NCI-H1105 treated with DMSO at 0.1 percent for 48 hours (cell line): ENCODE results near the gene POU2F3.

ENCODE experiments used
- DNase-seq: peaks from one replicate; lab custom pipeline; 2025; lab: John Stamatoyannopoulos, UW

POU2F3 gene

DNA sequence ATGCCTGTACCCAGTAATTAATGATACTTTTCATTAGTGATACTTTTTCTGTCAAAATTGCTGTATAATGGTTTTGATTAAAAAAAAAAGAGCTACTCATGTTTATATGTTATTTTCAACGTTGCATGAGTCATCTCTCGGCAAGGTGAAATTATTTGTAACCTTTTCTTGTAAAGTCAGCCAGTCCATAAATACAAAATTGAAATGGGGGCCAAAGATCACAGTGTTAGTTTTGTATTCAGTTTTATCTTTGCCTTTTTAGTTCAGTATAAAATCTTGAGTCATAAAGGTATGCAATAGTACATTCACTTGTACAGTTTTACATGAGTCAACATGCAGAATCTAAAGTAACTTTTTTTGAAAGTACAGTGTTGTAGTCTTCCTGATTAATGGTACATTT lies 100.6 kb downstream of the POU2F3 start:
- no peak for DNase-seq

DNA sequence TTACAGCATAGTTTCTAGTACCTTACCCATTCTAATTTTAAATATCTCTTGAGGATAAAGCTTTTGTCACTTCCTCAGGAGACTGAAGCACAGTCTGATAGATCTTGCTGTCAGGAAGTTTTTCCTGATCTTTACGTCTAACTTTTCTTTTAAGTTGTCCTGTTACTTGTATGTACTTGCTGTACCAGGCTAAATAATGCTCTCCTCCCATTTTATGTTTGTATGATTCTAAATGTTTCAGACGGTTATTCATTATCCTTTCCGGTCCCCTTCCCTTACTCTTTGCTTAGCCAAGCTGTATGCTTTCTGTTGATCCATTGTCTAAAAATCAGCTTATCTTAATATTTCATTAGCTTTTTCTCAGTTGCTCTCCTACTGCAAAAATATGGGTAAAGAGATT lies 102.3 kb downstream of the POU2F3 start:
- no peak for DNase-seq

DNA sequence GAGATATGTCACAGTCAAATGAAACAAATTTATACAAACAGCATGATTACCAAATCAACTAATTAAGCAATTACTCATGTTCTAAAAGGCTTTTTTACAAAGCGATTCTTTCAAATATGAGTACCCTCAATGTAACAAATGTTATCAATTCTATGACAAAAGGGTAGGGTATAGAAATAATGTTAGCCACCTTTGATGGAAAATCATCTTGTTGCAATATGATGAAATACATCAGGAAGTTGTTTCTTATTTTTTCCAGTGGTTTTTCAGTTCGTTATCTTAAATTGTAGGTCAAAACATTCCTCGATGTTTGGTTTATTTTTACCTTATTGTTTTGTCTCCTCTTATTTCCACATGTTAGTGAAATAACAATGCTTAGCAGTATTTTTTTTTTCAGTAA lies 102.7 kb downstream of the POU2F3 start:
- DNase-seq = no peak

- no peak for DNase-seq
Measured at GRCh38 chr11:120343429-120343828, 103.5 kb downstream of the POU2F3 start.

DNA sequence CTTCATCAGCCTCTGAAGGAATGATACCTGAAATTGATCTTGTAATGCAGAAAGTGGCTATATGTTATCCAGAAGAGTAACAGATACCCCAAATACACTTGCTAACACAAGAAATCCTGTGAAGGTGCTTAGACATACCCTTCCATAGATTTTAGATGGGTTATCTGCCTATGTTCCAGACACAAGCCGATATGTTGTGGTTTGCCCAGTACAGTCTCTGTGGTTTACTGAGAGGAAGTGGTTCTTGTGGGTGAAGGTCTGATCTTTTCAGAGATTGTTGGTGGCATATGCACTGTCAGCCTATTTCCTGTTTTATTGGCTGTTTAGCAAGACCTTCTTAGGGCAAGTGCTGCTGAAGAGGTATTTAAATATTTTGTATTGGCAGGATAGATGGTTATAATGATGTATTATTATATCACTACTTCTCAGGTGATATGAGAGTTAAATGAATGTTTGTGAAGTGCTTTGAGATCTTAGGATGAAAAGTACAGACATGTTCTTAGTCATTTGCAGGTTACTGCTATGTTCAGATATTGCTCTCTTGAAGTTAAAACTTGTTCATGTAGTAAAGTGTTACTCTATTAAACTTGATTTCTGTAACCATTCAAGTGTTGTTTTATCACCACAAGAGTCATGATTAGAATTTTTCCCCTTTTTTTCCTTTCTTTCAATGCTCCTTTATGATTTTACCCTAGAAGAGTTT lies 104.5 kb downstream of the POU2F3 start:
- no peak for DNase-seq

DNA sequence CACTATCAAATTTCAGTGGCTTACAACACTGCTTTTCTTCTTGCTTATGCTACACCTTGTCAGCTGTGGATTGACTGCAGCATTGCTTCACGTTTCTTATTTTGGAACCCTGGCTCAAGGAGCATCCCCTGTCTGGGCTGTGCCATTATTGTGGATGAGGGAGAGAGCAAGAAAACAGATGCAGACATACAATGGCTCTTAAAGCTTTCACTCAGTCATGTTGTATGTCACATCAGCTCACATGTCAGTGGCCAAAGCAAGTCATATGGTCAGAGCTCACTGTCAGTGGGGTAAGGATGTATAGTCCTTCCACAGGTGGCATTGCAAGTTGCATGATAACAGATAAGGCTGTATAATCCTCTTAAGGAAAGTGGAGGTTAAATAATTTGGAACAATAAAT lies 106.3 kb downstream of the POU2F3 start:
- no peak for DNase-seq

GRCh38 chr11:120350637-120351036 lies 110.7 kb downstream of the POU2F3 start:
- no peak for DNase-seq

DNA sequence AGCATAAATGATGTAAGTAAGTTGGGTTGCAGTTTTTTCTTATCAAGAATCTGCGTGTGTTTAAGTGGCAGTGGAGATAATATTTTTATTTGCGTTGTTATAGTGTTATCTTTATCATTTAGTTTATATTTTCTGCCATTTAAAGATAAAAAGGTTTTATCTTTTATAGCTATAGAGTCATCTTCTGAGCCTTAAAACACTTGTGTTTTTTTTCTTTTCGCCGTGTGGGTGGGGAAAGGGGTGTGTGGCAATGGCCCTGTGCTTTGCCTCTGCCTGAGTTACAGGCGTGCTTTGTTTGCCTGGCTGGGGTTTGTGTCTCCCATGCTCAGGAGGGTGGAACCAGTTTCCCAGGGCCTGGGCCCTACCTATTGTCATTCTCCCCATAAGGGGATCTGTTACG lies 112.5 kb downstream of the POU2F3 start:
- DNase-seq = no peak

DNA sequence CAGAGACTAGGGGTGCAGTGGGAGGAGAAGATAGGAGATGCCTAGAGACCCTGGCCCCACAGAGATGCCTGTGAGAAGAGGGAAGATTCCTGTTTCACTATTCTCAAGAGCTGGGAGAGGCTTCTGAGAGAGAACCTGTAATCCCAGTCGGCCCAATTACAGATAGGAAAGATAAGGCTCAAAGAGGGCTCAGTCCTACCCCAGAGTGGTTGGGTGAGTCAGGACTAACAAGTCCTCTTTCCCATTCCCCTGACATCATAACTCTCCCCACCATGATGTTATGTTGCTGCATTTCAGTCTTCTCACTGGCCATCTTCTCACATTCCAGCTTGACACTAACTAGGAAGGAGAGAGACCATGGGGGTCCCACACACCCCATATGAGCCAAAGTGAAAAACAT lies 114.1 kb downstream of the POU2F3 start:
- DNase-seq = no peak

DNA sequence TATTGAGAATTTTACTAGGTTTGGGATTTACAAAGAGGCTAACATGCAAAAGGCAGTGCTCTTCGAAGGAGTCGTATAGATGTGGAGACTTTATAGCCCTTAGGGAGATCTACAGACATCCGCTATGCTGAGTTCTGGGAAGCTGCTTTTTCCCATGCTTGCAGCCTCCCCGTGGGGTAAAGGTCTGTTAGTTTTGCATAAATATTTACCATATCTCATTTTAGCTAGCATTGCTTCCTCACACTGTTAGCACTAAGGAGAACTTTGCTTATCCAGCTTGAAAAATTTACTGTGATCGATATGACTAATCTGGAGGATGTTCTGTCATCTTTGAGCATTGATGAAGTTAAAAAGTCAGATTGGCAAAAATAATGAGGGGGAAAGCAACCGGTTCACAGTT lies 114.8 kb downstream of the POU2F3 start:
- no peak for DNase-seq

DNA sequence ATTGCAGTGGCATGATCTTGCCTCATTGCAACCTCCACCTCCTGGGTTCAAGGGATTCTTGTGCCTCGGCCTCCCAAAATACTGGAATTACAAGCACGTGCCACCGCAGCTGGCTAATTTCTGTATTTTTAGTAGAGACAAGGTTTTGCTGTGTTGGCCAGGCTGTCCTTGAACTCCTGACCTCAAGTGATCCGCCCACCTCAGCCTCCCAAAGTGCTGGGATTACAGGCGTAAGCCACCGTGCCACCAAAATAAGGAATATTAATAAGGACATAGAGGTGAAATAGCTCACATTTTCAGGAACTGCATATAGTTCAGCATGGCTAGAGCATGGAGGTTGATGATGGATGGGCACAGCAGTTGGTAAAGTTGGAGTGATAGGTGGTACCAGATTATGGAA lies 117.7 kb downstream of the POU2F3 start:
- no peak for DNase-seq

- DNase-seq = no peak
Measured at GRCh38 chr11:120358729-120359128, 118.8 kb downstream of the POU2F3 start.

DNA sequence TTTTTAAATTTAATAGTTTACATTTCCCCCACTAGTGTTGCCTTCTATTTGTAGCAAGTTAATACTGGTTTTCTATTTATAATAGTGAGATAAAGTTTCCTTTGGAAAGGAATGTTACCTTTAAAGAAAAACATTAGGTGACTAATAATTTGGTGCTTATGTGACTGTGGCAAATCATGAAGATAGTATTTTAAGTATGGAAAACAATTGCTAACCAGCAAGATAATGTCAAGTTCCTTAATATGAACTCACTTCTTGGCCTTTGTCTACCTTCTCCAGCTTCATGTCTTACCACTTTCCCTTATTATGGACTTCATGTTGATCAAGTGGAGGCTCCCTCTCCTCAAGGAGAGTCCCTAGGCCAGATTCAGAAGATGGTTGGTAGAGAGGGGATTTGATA lies 123.5 kb downstream of the POU2F3 start:
- DNase-seq = no peak

DNA sequence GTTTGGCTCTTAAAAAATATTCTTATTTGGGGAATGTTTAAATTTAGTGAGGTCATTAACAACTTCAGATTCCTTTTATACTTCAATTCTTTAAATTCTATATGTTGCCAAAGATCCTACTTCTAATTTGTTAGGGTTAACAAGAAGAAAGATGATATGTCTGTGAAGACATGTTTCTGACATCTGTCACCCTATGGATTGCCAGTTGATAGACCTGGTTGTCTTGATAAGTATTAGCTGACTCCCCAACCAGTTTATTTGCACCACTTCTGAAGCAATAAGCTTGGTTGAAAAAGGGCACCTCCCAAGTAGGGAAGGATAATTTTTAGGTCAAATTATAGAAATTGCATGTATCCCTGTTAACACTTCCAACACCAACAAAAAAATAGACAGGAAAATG lies 125.6 kb downstream of the POU2F3 start:
- DNase-seq = no peak
